ENCODE results near the gene TAGAP.

- no peak for TF ChIP-seq POLR2A (IDR thresholded peaks at IDR 0.05)
- TF ChIP-seq, protein P1, sequence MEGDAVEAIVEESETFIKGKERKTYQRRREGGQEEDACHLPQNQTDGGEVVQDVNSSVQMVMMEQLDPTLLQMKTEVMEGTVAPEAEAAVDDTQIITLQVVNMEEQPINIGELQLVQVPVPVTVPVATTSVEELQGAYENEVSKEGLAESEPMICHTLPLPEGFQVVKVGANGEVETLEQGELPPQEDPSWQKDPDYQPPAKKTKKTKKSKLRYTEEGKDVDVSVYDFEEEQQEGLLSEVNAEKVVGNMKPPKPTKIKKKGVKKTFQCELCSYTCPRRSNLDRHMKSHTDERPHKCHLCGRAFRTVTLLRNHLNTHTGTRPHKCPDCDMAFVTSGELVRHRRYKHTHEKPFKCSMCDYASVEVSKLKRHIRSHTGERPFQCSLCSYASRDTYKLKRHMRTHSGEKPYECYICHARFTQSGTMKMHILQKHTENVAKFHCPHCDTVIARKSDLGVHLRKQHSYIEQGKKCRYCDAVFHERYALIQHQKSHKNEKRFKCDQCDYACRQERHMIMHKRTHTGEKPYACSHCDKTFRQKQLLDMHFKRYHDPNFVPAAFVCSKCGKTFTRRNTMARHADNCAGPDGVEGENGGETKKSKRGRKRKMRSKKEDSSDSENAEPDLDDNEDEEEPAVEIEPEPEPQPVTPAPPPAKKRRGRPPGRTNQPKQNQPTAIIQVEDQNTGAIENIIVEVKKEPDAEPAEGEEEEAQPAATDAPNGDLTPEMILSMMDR (IDR thresholded peaks at IDR 0.05) = no peak
Measured at GRCh38 chr6:159065759-159066329, 21.1 kb upstream of the TAGAP start.

Measured in suprapubic skin (tissue), 3 donors.